A549 (cell line): Measurements from ENCODE around the gene AOAH.

Source experiments
- BHLHE40 ChIP-seq: IDR thresholded peaks from 2 replicates; pipeline ENCODE4 v1.6.1; 2012; ENCODE audit warnings: low read depth, low read length, inconsistent platforms
- CHD2 ChIP-seq: fragments of 150-350 bp; IDR thresholded peaks from 2 replicates; pipeline ENCODE4 v1.6.1; 2014; ENCODE audit warnings: low read length; ENCODE audit not compliant: partially characterized antibody
- CTCF ChIP-seq: fragments of >200 bp; sonication (Bioruptor Twin); formaldehyde crosslinking; IDR thresholded peaks from 3 replicates; pipeline ENCODE4 v1.5.1; 2016
- EHMT2 ChIP-seq: fragments of 200-600 bp; sonication (generic); IDR thresholded peaks from 2 replicates; pipeline ENCODE4 v1.6.1; 2016; ENCODE audit warnings: antibody characterized with exemption, low read depth, mild to moderate bottlenecking, moderate library complexity
- ELK1 ChIP-seq: fragments of 150-350 bp; IDR thresholded peaks from 2 replicates; pipeline ENCODE4 v1.6.1; 2014; ENCODE audit warnings: low read depth, mild to moderate bottlenecking, low read length
- EP300 ChIP-seq, 2 experiments: fragments of >200 bp; sonication (Bioruptor Twin); formaldehyde crosslinking; IDR thresholded peaks; 2 replicates in 1 of 2; 3 replicates in 1 of 2; pipeline ENCODE4 v1.6.1; 2016 to 2017
- POLR2A ChIP-seq: IDR thresholded peaks from 2 replicates; pipeline ENCODE4 v1.6.1; 2012; ENCODE audit warnings: mild to moderate bottlenecking, low read length
- RAD21 ChIP-seq, 2 experiments: fragments of >200 bp in 1 of 2; sonication (Bioruptor Twin) in 1 of 2; formaldehyde crosslinking in 1 of 2; IDR thresholded peaks in 1 of 2; conservative IDR thresholded peaks in 1 of 2; 2 replicates in 1 of 2; 3 replicates in 1 of 2; pipeline ENCODE4 v1.6.1; 2012 to 2018; ENCODE audit warnings: inconsistent platforms in 1 of 2
- REST ChIP-seq: fragments of 200-600 bp; sonication (generic); IDR thresholded peaks from 2 replicates; pipeline ENCODE4 v1.6.1; 2016; ENCODE audit warnings: antibody characterized with exemption, mild to moderate bottlenecking, moderate library complexity
- RNF2 ChIP-seq: fragments of 200-600 bp; sonication (generic); IDR thresholded peaks from 2 replicates; pipeline ENCODE4 v1.6.1; 2016; ENCODE audit warnings: low read depth, mild to moderate bottlenecking, antibody characterized with exemption, moderate library complexity, borderline replicate concordance
- ZSCAN20 ChIP-seq: fragments of 250-450 bp; sonication (Bioruptor Pico); IDR thresholded peaks from 2 replicates; pipeline ENCODE4 v1.8.0; 2022; ENCODE audit warnings: mild to moderate bottlenecking, moderate library complexity

- TF ChIP-seq CTCF (no peak), BHLHE40 (no peak), REST (no peak), POLR2A (no peak), RAD21 (conservative IDR thresholded peaks at IDR 0.05 in 1 of 2, IDR thresholded peaks at IDR 0.05 in 1 of 2) (no peak), EHMT2 (no peak), ZSCAN20 (no peak), CHD2 (no peak), RNF2 (no peak), EP300 (IDR thresholded peaks at IDR 0.05) (no peak), ELK1 (no peak)
Measured at GRCh38 chr7:36523371-36524101, 200.8 kb downstream of the AOAH start.
